GM12891 (cell line): Measurements from ENCODE around the gene GGT7.
A peak's percentile ranks its signal among the peaks of the same experiment; 100 is the strongest.

Source experiments
- DNase-seq: peaks from one replicate; pipeline ENCODE4 v3.0.0; 2011; ENCODE audit warnings: low spot score; ENCODE audit not compliant: insufficient read length
- FAIRE-seq: peaks from 2 replicates; lab custom pipeline; 2011; peaks lifted over from hg19 to GRCh38; lab: Jason Lieb, UNC
- PAX5 ChIP-seq: IDR thresholded peaks from 2 replicates; pipeline ENCODE4 v1.6.1; 2011; ENCODE audit warnings: low read length, moderate library complexity, mild to moderate bottlenecking; ENCODE audit not compliant: insufficient read depth, severe bottlenecking
- POLR2A ChIP-seq: IDR thresholded peaks from 2 replicates; pipeline ENCODE4 v1.6.1; 2011; ENCODE audit warnings: low read depth, low read length, control low read depth
- POLR2AphosphoS5 ChIP-seq: IDR thresholded peaks from 2 replicates; pipeline ENCODE4 v1.6.1; 2011; ENCODE audit warnings: low read depth, low read length, control low read depth
- POU2F2 ChIP-seq: IDR thresholded peaks from 2 replicates; pipeline ENCODE4 v1.6.1; 2011; ENCODE audit warnings: low read depth, mild to moderate bottlenecking, control low read depth, low read length, moderate library complexity
- SPI1 ChIP-seq: IDR thresholded peaks from 2 replicates; pipeline ENCODE4 v1.6.1; 2011; ENCODE audit warnings: low read depth, low read length, control low read depth
- TAF1 ChIP-seq: IDR thresholded peaks from 2 replicates; pipeline ENCODE4 v1.6.1; 2011; ENCODE audit warnings: low read depth, low read length, control low read depth

Gene GGT7

GRCh38 chr20:34849778-34850177 lies 22.9 kb downstream of the GGT7 start:
- DNase-seq = no peak
- TF ChIP-seq SPI1 (no peak), POU2F2 (no peak), POLR2A (no peak), TAF1 (no peak), POLR2AphosphoS5 (no peak), PAX5 (no peak)
- FAIRE-seq = no peak

GRCh38 chr20:34848597-34848996 lies 24.1 kb downstream of the GGT7 start:
- no peak for TF ChIP-seq PAX5
- TF ChIP-seq POLR2AphosphoS5 = no peak
- TF ChIP-seq SPI1 = no peak
- TF ChIP-seq TAF1 = no peak
- no peak for TF ChIP-seq POU2F2
- no peak for TF ChIP-seq POLR2A
- no peak for DNase-seq
- FAIRE-seq = no peak

GRCh38 chr20:34843421-34843820 lies 29.2 kb downstream of the GGT7 start:
- DNase-seq (no peak), FAIRE-seq (no peak)
- TF ChIP-seq TAF1 = no peak
- no peak for TF ChIP-seq POU2F2
- no peak for TF ChIP-seq POLR2AphosphoS5
- TF ChIP-seq POLR2A = no peak
- TF ChIP-seq SPI1 = no peak
- TF ChIP-seq PAX5 = no peak

GRCh38 chr20:34842143-34842542 lies 30.5 kb downstream of the GGT7 start:
- DNase-seq = no peak
- TF ChIP-seq POLR2AphosphoS5 (no peak), POU2F2 (no peak), TAF1 (no peak), SPI1 (no peak), POLR2A (no peak), PAX5 (no peak)
- no peak for FAIRE-seq

GRCh38 chr20:34834459-34834893 lies 38.2 kb downstream of the GGT7 start:
- DNase-seq (no peak), FAIRE-seq (peak; percentile 26)
- TF ChIP-seq TAF1 = no peak
- no peak for TF ChIP-seq POU2F2
- no peak for TF ChIP-seq PAX5
- no peak for TF ChIP-seq SPI1
- TF ChIP-seq POLR2A = no peak
- no peak for TF ChIP-seq POLR2AphosphoS5

GRCh38 chr20:34831936-34832335 lies 40.7 kb downstream of the GGT7 start:
- FAIRE-seq (no peak), DNase-seq (no peak)
- TF ChIP-seq SPI1 = no peak
- TF ChIP-seq POU2F2 = no peak
- no peak for TF ChIP-seq POLR2AphosphoS5
- TF ChIP-seq POLR2A = no peak
- no peak for TF ChIP-seq PAX5
- TF ChIP-seq TAF1 = no peak

GRCh38 chr20:34829191-34829590 lies 43.5 kb downstream of the GGT7 start:
- TF ChIP-seq TAF1 (no peak), POLR2AphosphoS5 (no peak), SPI1 (no peak), PAX5 (no peak)
- DNase-seq (no peak), FAIRE-seq (no peak)

GRCh38 chr20:34825530-34826362 lies 46.9 kb downstream of the GGT7 start, which contains the start of gene NCOA6:
NCOA6 (minus strand) TSS chr20:34825651; CDS start chr20:34782355, 43,296 bp downstream.
- no peak for TF ChIP-seq POU2F2
- no peak for TF ChIP-seq TAF1
- TF ChIP-seq POLR2A = no peak; the same call in 1 of the 2 replicates
- no peak for TF ChIP-seq SPI1
- DNase-seq = peak; percentile 69
- peak; percentile 90 for FAIRE-seq

- DNase-seq (peak; percentile 65), FAIRE-seq (peak; percentile 47)
- TF ChIP-seq POLR2A (peak; percentile 49; the same call in 1 of the 2 replicates), SPI1 (no peak), POLR2AphosphoS5 (no peak), POU2F2 (no peak), TAF1 (peak; percentile 71), PAX5 (no peak)
Measured at GRCh38 chr20:34824806-34825529, 47.7 kb downstream of the GGT7 start.
